Upper lobe of left lung (tissue), 4 donors: Measurements from ENCODE around the gene NCOR2.

Source experiments
- CTCF ChIP-seq, 6 experiments: fragments of 450-650 bp in 4 of 6; fragments of 200-600 bp in 2 of 6; sonication (generic) in 2 of 6; IDR thresholded peaks; one replicate each; pipeline ENCODE4 v1.5.1; 2016 to 2019; ENCODE audit warnings: antibody characterized with exemption in 6 of 6
- EP300 ChIP-seq, 4 donors: sonication (generic); formaldehyde crosslinking; IDR thresholded peaks; one replicate each; pipeline ENCODE4 v1.5.1; 2017; ENCODE audit warnings: antibody characterized with exemption in 4 of 4, control low read depth in 2 of 4

GRCh38 chr12:124611559-124612409 is 44.4 kb upstream of the NCOR2 start:
- no peak for TF ChIP-seq EP300 (IDR thresholded peaks at IDR 0.05)
- TF ChIP-seq CTCF (IDR thresholded peaks at IDR 0.05) = no peak
